ENCODE results near the gene AKAP12.

Gene AKAP12

GRCh38 chr6:151230277-151230577 lies 9.5 kb upstream of the AKAP12 start:
- H3K4me3 ChIP-seq (ENCODE audit: low read depth, low read length) = no peak overlapping the region
- TF ChIP-seq CTCF (IDR thresholded peaks at IDR 0.05; ENCODE audit: insufficient read depth, low read length, missing control alignments) = no peak
- ChIA-PET CTCF (interaction anchor here (0.7 to 1.4 kb wide), 2 partner anchors 10 to 94 kb away, joined by 4 read pairs; partner anchors contain the start of gene AKAP12), POLR2A (no interaction called here)
- no peak for DNase-seq (ENCODE audit: low read depth, low spot score)

GRCh38 chr6:151232899-151233298 lies 6.9 kb upstream of the AKAP12 start:
- ChIA-PET POLR2A (no interaction called here), CTCF (no interaction called here)
- no peak for DNase-seq (ENCODE audit: low read depth, low spot score)
- TF ChIP-seq CTCF (IDR thresholded peaks at IDR 0.05; ENCODE audit: insufficient read depth, low read length, missing control alignments) = no peak
- H3K4me3 ChIP-seq (ENCODE audit: low read depth, low read length) = no peak overlapping the region

- no peak for TF ChIP-seq CTCF (IDR thresholded peaks at IDR 0.05; ENCODE audit: insufficient read depth, low read length, missing control alignments)
- no peak overlapping the region for H3K4me3 ChIP-seq (ENCODE audit: low read depth, low read length)
- DNase-seq (ENCODE audit: low read depth, low spot score) = no peak
- ChIA-PET POLR2A (no interaction called here), CTCF (interaction anchor here (0.7 kb wide), 1 partner anchor 11 kb away, joined by 3 read pairs; no protein-coding TSS in a partner anchor)
Measured at GRCh38 chr6:151233731-151234130, 6.0 kb upstream of the AKAP12 start.

- ChIA-PET CTCF (no interaction called here), POLR2A (no interaction called here)
- no peak for TF ChIP-seq CTCF (IDR thresholded peaks at IDR 0.05; ENCODE audit: insufficient read depth, low read length, missing control alignments)
- H3K4me3 ChIP-seq (ENCODE audit: low read depth, low read length) = no peak overlapping the region
- DNase-seq (ENCODE audit: low read depth, low spot score) = no peak
Measured at GRCh38 chr6:151236668-151237401, 2.9 kb upstream of the AKAP12 start.

- ChIA-PET POLR2A (interaction anchor here (0.7 to 2.2 kb wide), 6 partner anchors 9 to 348 kb away, joined by 3 to 8 read pairs (median 3); no protein-coding TSS in a partner anchor), CTCF (interaction anchor here (0.8 to 2.0 kb wide), 7 partner anchors 10 to 310 kb away, joined by 3 to 7 read pairs (median 3); no protein-coding TSS in a partner anchor)
- H3K4me3 ChIP-seq (ENCODE audit: low read depth, low read length) = peak overlapping the region; percentile 86
- peak; percentile 7 for TF ChIP-seq CTCF (IDR thresholded peaks at IDR 0.05; ENCODE audit: insufficient read depth, low read length, missing control alignments)
- DNase-seq (ENCODE audit: low read depth, low spot score) = no peak
Measured at GRCh38 chr6:151240036-151240685, 394 bp downstream of the AKAP12 start.

Data from AG04449 (cell line).